ENCODE measurements around the gene FUCA1. TPM values are rescaled to one million over a fixed set of nuclear protein-coding genes. Genes with fewer than 3 reads are reported as not detected.
"Not testable (repeated sequence)": the region's sequence is repeated elsewhere in the genome, so short reads cannot be mapped to it uniquely, and the experiment has no call there.

The FUCA1 gene
- total and polyA plus RNA-seq, 10 of the 15 experiments (the other 5 are each of a cell fraction or from before 2014, with no cell fraction given), result 33.3 to 117 (median 52.6) TPM

GRCh38 chr1:23848673-23849616 lies 19.1 kb downstream of the FUCA1 start:
- intact Hi-C loops (cut with micrococcal nuclease; ENCODE audit: unreplicated experiment), result no loop called here
- peaks cover 0 to 4% of the 10 kb centered on the region in 2 experiments; a peak in 3 of 4 replicates for H3K36me3 ChIP-seq (ENCODE audit: control insufficient read depth in 2 of 2, insufficient read depth in 2 of 2, low read length in 1 of 2)
- no peaks in the 10 kb centered on the region for H3K4me1 ChIP-seq (ENCODE audit: control insufficient read depth, insufficient read depth, low read length)
- SMC1A ChIA-PET (ENCODE audit: uncharacterized antibody, unreplicated experiment), result interaction anchor here (1.1 to 2.0 kb wide), 3 partner anchors 27 to 77 kb away, joined by 4 to 8 read pairs (median 4); no protein-coding TSS in a partner anchor
- CTCF ChIA-PET, result interaction anchor here (1.0 to 1.4 kb wide), 2 partner anchors 38 kb away, joined by 3 to 4 read pairs; no protein-coding TSS in a partner anchor
- H3K4me3 ChIP-seq, result no peak overlapping the region
- in situ Hi-C loops (cut with MboI), result no loop called here
- H3K79me2 ChIP-seq (ENCODE audit: control insufficient read depth, insufficient read depth, low read length), result no peaks in the 10 kb centered on the region
- H3K9ac ChIP-seq (ENCODE audit: control insufficient read depth, insufficient read depth, low read length), result no peak overlapping the region
- no peak for FAIRE-seq
- TF ChIP-seq CBX5 (IDR thresholded peaks at IDR 0.05; ENCODE audit: low read depth) (no peak), TCF3 (IDR thresholded peaks at IDR 0.05; ENCODE audit: borderline replicate concordance, insufficient read depth, low read depth, low read length) (no peak), ZBTB33 (IDR thresholded peaks at IDR 0.05) (no peak), POLR2AphosphoS5 (IDR thresholded peaks at IDR 0.05; ENCODE audit: low read length) (no peak), GATAD2B (conservative IDR thresholded peaks at IDR 0.05; ENCODE audit: low read depth) (no peak), RBBP5 (conservative IDR thresholded peaks at IDR 0.05) (no peak), RAD21 (IDR thresholded peaks at IDR 0.05; ENCODE audit: insufficient read depth, low read depth, low read length) (no peak)
- no TSS peak for BruUV-seq (replicated peaks)
- no peak overlapping the region for H2AFZ ChIP-seq (ENCODE audit: control insufficient read depth, low read depth, low read length)
- no peak overlapping the region for H3K4me2 ChIP-seq (ENCODE audit: control insufficient read depth, insufficient read depth)
- POLR2A ChIA-PET, result interaction anchor here (0.6 to 1.4 kb wide), 2 partner anchors 24 to 1837 kb away, joined by 3 to 5 read pairs; partner anchors contain the start of gene HMGCL
- no peak overlapping the region for H3K27ac ChIP-seq (ENCODE audit: control insufficient read depth, insufficient read depth)
- no peak for ATAC-seq
- peaks cover 2% of the 10 kb centered on the region; the same call in 2 of the 3 replicates for H3K9me3 ChIP-seq (replicated peaks; ENCODE audit: control insufficient read depth, insufficient read depth, low read length)
- no peaks in the 10 kb centered on the region for H4K20me1 ChIP-seq (ENCODE audit: control insufficient read depth, insufficient read depth)
- no peaks in the 10 kb centered on the region for H3K27me3 ChIP-seq (replicated peaks in 1 of 2; ENCODE audit: control insufficient read depth in 2 of 2, insufficient read depth in 2 of 2, low read length in 1 of 2)
- RAD21 ChIA-PET (ENCODE audit: unreplicated experiment), result interaction anchor here (0.6 kb wide), 1 partner anchor 170 kb away, joined by 3 read pairs; no protein-coding TSS in a partner anchor
- DNase-seq (ENCODE audit: low read depth, low spot score), result no peak
- WGBS (ENCODE audit: insufficient coverage, insufficient replicate concordance, low lambda C conversion rate, missing lambda C conversion rate), result 91% methylated on average over 11 of the region's 12 CpGs

GRCh38 chr1:23847482-23848095 lies 20.5 kb downstream of the FUCA1 start:
- SMC1A ChIA-PET (ENCODE audit: uncharacterized antibody, unreplicated experiment); H3K4me3 ChIP-seq; H3K4me1 ChIP-seq (ENCODE audit: control insufficient read depth, insufficient read depth, low read length); ATAC-seq; BruUV-seq (replicated peaks); POLR2A ChIA-PET; H3K36me3 ChIP-seq (ENCODE audit: control insufficient read depth in 2 of 2, insufficient read depth in 2 of 2, low read length in 1 of 2); in situ Hi-C loops (cut with MboI); H3K4me2 ChIP-seq (ENCODE audit: control insufficient read depth, insufficient read depth); DNase-seq (ENCODE audit: low read depth, low spot score); H3K9me3 ChIP-seq (replicated peaks; ENCODE audit: control insufficient read depth, insufficient read depth, low read length); FAIRE-seq; H3K9ac ChIP-seq (ENCODE audit: control insufficient read depth, insufficient read depth, low read length); H3K79me2 ChIP-seq (ENCODE audit: control insufficient read depth, insufficient read depth, low read length); RAD21 ChIA-PET (ENCODE audit: unreplicated experiment); H2AFZ ChIP-seq (ENCODE audit: control insufficient read depth, low read depth, low read length); H4K20me1 ChIP-seq (ENCODE audit: control insufficient read depth, insufficient read depth); H3K27ac ChIP-seq (ENCODE audit: control insufficient read depth, insufficient read depth); intact Hi-C loops (cut with micrococcal nuclease; ENCODE audit: unreplicated experiment); H3K27me3 ChIP-seq (replicated peaks in 1 of 2; ENCODE audit: control insufficient read depth in 2 of 2, insufficient read depth in 2 of 2, low read length in 1 of 2): not testable (repeated sequence)
- CTCF ChIA-PET, result interaction anchor here (1.0 kb wide), 1 partner anchor 69 kb away, joined by 3 read pairs; no protein-coding TSS in a partner anchor
- WGBS (ENCODE audit: insufficient coverage, insufficient replicate concordance, low lambda C conversion rate, missing lambda C conversion rate), result 100% methylated on average over 2 of the region's 2 CpGs
